Suppressor macrophage (primary cell): ENCODE measurements around the gene ASPRV1.

ENCODE experiments used
- DNase-seq, 4 experiments: peaks; one replicate each; pipeline ENCODE4 v3.0.0-alpha.2; 2020 to 2022

ASPRV1 gene

GRCh38 chr2:69988086-69988635 lies 26.7 kb upstream of the ASPRV1 start:
- peak in 3 of 4 experiments; percentile 33 to 38 (median 36) for DNase-seq

GRCh38 chr2:69986691-69987090 lies 25.3 kb upstream of the ASPRV1 start:
- no peak for DNase-seq

GRCh38 chr2:69985688-69986087 lies 24.3 kb upstream of the ASPRV1 start:
- DNase-seq, result peak; percentile 90 to 97 (median 94)

GRCh38 chr2:69985216-69985615 lies 23.8 kb upstream of the ASPRV1 start:
- DNase-seq, result peak; percentile 32 to 54 (median 41)

- peak in 3 of 4 experiments; percentile 17 to 35 (median 28) for DNase-seq
These were observed 22.0 kb upstream of the ASPRV1 start for GRCh38 chr2:69983392-69983966.

GRCh38 chr2:69979902-69980807 lies 18.7 kb upstream of the ASPRV1 start:
- DNase-seq, result no peak

- no peak for DNase-seq
These were observed 16.6 kb upstream of the ASPRV1 start for GRCh38 chr2:69977906-69978482.

GRCh38 chr2:69977186-69977585 lies 15.8 kb upstream of the ASPRV1 start:
- DNase-seq, result peak in 3 of 4 experiments; percentile 29 to 52 (median 43)

GRCh38 chr2:69975853-69976462 lies 14.5 kb upstream of the ASPRV1 start:
- peak in 1 of 4 experiments; percentile 18 for DNase-seq

- no peak for DNase-seq
These were observed 13.9 kb upstream of the ASPRV1 start for GRCh38 chr2:69975136-69975852.

- DNase-seq, result no peak
These were observed 11.9 kb upstream of the ASPRV1 start for GRCh38 chr2:69973335-69973735.

GRCh38 chr2:69972822-69973221 lies 11.4 kb upstream of the ASPRV1 start:
- no peak for DNase-seq

- DNase-seq, result no peak
These were observed 8.6 kb upstream of the ASPRV1 start for GRCh38 chr2:69969991-69970390.

- no peak for DNase-seq
These were observed 7.9 kb upstream of the ASPRV1 start for GRCh38 chr2:69969126-69969983.

- DNase-seq, result no peak
These were observed 7.2 kb upstream of the ASPRV1 start for GRCh38 chr2:69968609-69969008.

- DNase-seq, result no peak
These were observed 5.1 kb upstream of the ASPRV1 start for GRCh38 chr2:69966496-69966895.

GRCh38 chr2:69965756-69966445 lies 4.5 kb upstream of the ASPRV1 start:
- no peak for DNase-seq

GRCh38 chr2:69964353-69964841 lies 3.0 kb upstream of the ASPRV1 start:
- DNase-seq, result peak; percentile 61 to 77 (median 72)

- DNase-seq, result no peak
These were observed 1.7 kb upstream of the ASPRV1 start for GRCh38 chr2:69962986-69963730.

- no peak for DNase-seq
These were observed 610 bp downstream of the ASPRV1 start for GRCh38 chr2:69960821-69961220.
